ENCODE results near the gene PIAS1. TPM values are rescaled to one million over a fixed set of nuclear protein-coding genes. Genes with fewer than 3 reads are reported as not detected.
"Not testable (repeated sequence)": the region's sequence is repeated elsewhere in the genome, so short reads cannot be mapped to it uniquely, and the experiment has no call there.

PIAS1 gene
- total RNA-seq, 2 donors from 2014 or later = 43.3 to 48.1 TPM

DNA sequence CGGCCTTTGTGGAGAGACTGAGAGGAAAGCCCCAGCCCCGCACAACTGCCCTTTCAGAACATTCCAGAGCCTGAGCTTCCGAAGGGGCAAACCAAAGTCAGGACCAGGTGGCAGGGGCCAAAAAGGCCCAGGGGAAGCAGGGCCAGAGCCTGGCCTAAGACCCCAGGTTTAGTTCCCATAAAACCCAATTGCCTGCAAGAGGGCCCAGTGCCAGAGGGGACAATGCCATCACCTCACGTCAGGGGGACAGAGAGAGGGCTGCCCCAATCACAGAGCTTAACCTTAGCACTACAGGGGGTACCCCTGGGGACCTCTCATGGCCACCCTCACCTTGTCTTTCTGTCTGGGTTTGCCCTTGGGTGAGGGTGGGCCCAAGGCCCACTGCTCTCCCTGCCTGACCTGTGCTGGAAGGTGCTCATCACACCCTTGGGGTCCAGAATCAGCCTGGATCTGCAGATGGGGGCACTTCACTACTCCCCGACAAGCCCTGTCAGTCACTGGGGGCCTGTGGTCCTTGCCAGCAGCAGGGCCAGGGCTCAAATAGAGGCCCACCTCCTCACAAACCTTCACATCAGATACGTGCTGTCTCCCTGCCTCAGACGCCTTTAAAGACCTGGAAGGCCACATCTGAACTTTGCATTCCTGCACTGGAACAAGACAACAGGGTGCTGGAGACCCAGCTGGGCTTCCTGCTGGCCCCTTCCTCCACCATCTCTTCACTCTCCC is 147.2 kb downstream of the PIAS1 start:
- Mint-ChIP-seq H3K27ac (no peak overlapping the region), H3K9me3 (no peaks in the 10 kb centered on the region), H3K27me3 (ENCODE audit: low read depth) (no peaks in the 10 kb centered on the region), H3K4me1 (ENCODE audit: low read depth) (no peaks in the 10 kb centered on the region), H3K36me3 (ENCODE audit: insufficient read depth in 2 of 2) (no peaks in the 10 kb centered on the region), H3K4me3 (no peak overlapping the region)
- DNase-seq (no peak), ATAC-seq (replicated peaks in 1 of 2) (peak in 1 of 2 donors; percentile 24)

DNA sequence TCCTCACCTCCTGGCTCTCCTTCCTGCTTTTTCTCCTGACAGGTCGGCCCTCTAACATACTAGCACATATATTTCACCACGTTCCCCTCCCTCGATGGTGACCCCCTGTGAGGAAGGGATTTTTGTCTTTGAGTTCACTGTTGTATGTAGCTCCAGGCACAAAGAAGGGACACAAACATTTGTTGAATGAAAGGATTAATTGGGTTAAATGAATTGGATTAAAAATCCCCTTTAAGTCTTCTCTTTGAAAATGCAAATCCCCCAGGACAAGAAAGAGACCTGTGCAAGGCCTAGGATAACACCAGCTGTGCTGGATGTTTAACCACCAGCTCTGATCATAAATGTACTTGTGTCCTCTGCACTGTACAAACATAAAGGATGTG is 147.8 kb downstream of the PIAS1 start:
- H3K9me3 Mint-ChIP-seq = no peaks in the 10 kb centered on the region
- no peaks in the 10 kb centered on the region for H3K36me3 Mint-ChIP-seq (ENCODE audit: insufficient read depth in 2 of 2)
- no peaks in the 10 kb centered on the region for H3K27me3 Mint-ChIP-seq (ENCODE audit: low read depth)
- no peak overlapping the region for H3K27ac Mint-ChIP-seq
- DNase-seq (no peak), ATAC-seq (replicated peaks in 1 of 2) (no peak)
- H3K4me1 Mint-ChIP-seq (ENCODE audit: low read depth) = no peaks in the 10 kb centered on the region
- no peak overlapping the region for H3K4me3 Mint-ChIP-seq

DNA sequence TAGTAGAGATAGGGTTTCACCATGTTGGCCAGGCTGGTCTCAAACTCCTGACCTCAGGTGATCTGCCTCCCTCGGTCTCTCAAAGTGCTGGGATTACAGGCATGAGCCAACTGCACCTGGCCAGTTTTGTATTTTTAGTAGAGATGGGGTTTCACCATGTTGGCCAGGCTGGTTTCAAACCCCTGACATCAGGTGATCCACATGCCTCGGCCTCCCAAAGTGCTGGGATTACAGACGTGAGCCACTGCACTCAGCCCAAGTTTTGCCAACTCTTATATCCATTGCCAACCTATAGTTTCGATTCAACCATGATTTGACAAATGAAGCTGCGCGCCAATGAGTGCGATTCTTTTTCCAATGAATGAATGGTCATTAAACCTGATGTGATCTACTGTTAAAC is 148.9 kb downstream of the PIAS1 start:
- H3K27ac Mint-ChIP-seq; ATAC-seq (replicated peaks in 1 of 2); DNase-seq; H3K4me1 Mint-ChIP-seq (ENCODE audit: low read depth); H3K9me3 Mint-ChIP-seq; H3K36me3 Mint-ChIP-seq (ENCODE audit: insufficient read depth in 2 of 2); H3K27me3 Mint-ChIP-seq (ENCODE audit: low read depth); H3K4me3 Mint-ChIP-seq: not testable (repeated sequence)

DNA sequence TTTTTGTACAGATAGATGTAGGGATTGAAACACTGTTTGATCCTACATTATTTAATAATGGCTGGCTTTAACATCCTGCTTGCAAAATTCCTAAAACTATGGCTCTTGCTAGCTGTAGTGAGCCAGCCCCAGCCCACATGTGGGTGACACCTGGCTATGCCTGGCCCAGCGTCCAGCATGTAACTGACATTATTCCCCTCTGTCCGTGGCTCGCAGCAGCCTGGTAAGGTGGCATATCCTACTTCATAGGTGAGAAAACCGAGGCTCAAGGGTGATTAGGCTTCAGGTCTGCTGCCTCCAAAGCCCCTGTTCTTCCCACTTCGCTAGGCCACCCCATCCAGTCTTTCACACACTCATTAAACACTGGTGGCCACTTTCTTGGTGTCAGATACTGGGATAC is 149.4 kb downstream of the PIAS1 start:
- no peaks in the 10 kb centered on the region for H3K27me3 Mint-ChIP-seq (ENCODE audit: low read depth)
- peaks cover 6% of the 10 kb centered on the region for H3K4me1 Mint-ChIP-seq (ENCODE audit: low read depth)
- H3K36me3 Mint-ChIP-seq (ENCODE audit: insufficient read depth in 2 of 2) = no peaks in the 10 kb centered on the region
- no peaks in the 10 kb centered on the region for H3K9me3 Mint-ChIP-seq
- no peak overlapping the region for H3K4me3 Mint-ChIP-seq
- no peak for DNase-seq
- ATAC-seq (replicated peaks in 1 of 2) = no peak
- H3K27ac Mint-ChIP-seq = no peak overlapping the region

DNA sequence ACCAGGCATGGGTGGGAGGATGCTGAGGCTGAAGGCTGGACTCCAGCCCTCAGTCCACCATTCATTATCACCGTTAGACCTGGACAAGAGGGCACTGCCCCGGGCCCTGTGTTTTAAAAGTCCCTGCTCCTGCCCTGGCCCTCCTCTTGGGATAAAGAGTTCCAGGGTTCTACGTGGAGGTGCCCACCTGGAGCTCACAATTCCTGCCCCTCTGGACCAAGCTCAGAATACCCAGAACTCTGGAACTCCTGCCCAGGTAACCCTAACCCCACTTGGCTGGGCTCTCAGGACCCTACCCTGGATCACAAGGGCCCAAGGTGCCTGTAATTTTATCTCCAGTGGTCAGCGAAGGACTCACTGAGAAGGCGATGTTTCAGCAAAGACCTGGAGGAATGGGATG is 149.8 kb downstream of the PIAS1 start:
- no peaks in the 10 kb centered on the region for H3K27me3 Mint-ChIP-seq (ENCODE audit: low read depth)
- H3K36me3 Mint-ChIP-seq (ENCODE audit: insufficient read depth in 2 of 2) = no peaks in the 10 kb centered on the region
- no peak overlapping the region for H3K27ac Mint-ChIP-seq

DNA sequence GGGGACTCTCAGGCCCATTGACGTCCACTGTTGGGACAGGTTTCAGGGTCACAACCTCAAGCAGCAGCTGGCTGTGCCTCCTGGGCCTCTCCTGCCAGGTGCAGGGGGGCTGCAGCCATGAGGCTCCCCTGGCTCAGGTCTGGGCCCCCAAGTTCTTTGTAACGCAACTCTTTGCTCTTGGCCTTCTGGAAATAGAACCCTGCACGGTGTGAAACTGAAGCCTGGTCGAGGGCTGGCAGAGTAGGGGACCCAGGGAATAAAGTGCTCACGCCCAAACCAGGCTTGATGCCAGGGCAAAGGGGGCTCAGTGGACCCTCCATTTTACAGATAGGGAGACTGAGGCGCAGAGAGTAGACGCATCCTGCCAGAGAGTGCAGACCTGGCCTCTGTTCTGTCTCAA is 150.2 kb downstream of the PIAS1 start:
- no peaks in the 10 kb centered on the region for H3K9me3 Mint-ChIP-seq
- H3K4me3 Mint-ChIP-seq = no peak overlapping the region
- no peak for ATAC-seq (replicated peaks in 1 of 2)
- no peaks in the 10 kb centered on the region for H3K36me3 Mint-ChIP-seq (ENCODE audit: insufficient read depth in 2 of 2)
- no peaks in the 10 kb centered on the region for H3K27me3 Mint-ChIP-seq (ENCODE audit: low read depth)
- no peak for DNase-seq
- H3K27ac Mint-ChIP-seq = no peak overlapping the region
- peaks cover 13% of the 10 kb centered on the region for H3K4me1 Mint-ChIP-seq (ENCODE audit: low read depth)

More for the DNA sequence above, 149.8 kb downstream of the PIAS1 start:
- Mint-ChIP-seq H3K4me1 (ENCODE audit: low read depth) (peaks cover 11% of the 10 kb centered on the region), H3K4me3 (no peak overlapping the region), H3K9me3 (no peaks in the 10 kb centered on the region)
- no peak for DNase-seq
- ATAC-seq (replicated peaks in 1 of 2) = no peak

DNA sequence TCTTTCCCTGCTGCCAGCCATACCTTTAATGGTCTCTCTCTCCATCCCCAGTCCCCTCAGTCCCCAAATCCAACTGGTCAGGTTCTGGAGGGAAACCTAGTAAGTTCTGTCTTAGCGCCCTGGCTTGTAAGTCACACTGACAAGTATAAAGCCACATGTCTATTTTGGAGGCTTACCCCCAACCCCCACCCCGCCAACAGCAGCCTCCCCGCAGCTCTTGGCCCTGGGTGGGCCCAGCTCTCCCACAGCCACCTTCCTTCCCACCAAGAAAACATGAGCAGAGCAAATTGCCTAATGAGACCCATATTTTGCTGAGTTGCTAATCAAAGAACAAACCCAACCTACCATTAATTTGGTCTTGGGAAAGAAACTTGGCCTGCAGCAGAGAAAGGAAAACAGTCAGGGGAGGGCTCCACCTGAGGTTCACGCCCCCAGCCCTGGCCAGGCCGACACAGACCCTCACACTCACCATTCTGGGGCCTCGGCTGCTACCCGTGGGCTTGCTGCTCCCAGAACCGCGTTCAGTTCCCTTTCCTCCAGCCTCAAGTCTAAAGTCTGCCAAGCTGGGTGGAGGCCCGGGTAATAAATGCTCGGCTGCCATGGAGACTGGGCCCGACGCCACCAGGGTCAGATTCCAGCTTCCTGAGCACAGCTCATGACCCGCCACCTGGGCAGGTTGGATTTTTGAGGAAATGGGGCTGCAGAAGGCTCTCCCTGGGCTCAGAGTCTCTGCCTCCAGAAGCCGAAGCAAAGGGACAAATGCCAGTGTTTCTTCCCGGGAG is 150.9 kb downstream of the PIAS1 start, which contains the start of gene CALML4:
Gene CALML4 (minus strand): TSS at position 557 of the 782 bp plus-strand sequence. CDS start 85 bp downstream, at position 472.
- Mint-ChIP-seq H3K27me3 (ENCODE audit: low read depth) (no peaks in the 10 kb centered on the region), H3K4me3 (peak within 1 kb of the TSS in 1 of 2 donors; percentile 43), H3K4me1 (ENCODE audit: low read depth) (peaks cover 19% of the 10 kb centered on the region), H3K27ac (no peak within 1 kb of the TSS), H3K36me3 (ENCODE audit: insufficient read depth in 2 of 2) (no peaks in the 10 kb centered on the region), H3K9me3 (no peaks in the 10 kb centered on the region)
- DNase-seq (no peak), ATAC-seq (replicated peaks in 1 of 2) (no peak)

DNA sequence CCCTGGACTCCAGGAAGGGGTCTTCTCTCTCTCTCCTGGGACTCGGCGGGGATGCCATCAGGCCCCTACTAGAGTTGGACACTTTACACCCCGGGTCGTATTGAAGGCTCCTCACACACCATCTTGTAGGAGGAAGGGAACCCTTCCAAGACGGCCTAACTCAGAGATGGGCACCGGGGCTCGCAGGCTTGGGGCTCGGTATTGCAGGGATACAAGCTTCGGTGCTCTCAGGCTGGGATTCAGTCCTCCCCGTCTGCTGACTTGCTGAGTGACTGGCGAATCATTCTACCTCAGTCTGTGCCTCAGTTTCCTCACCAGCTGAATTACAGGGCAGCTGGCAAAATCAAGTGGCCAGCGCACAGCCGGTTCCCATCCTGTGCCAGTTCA is 151.4 kb downstream of the PIAS1 start:
- no peak for ATAC-seq (replicated peaks in 1 of 2)
- Mint-ChIP-seq H3K4me3 (no peak overlapping the region), H3K9me3 (no peaks in the 10 kb centered on the region), H3K27me3 (ENCODE audit: low read depth) (no peaks in the 10 kb centered on the region), H3K36me3 (ENCODE audit: insufficient read depth in 2 of 2) (no peaks in the 10 kb centered on the region), H3K27ac (no peak overlapping the region), H3K4me1 (ENCODE audit: low read depth) (peaks cover 24% of the 10 kb centered on the region)
- no peak for DNase-seq

DNA sequence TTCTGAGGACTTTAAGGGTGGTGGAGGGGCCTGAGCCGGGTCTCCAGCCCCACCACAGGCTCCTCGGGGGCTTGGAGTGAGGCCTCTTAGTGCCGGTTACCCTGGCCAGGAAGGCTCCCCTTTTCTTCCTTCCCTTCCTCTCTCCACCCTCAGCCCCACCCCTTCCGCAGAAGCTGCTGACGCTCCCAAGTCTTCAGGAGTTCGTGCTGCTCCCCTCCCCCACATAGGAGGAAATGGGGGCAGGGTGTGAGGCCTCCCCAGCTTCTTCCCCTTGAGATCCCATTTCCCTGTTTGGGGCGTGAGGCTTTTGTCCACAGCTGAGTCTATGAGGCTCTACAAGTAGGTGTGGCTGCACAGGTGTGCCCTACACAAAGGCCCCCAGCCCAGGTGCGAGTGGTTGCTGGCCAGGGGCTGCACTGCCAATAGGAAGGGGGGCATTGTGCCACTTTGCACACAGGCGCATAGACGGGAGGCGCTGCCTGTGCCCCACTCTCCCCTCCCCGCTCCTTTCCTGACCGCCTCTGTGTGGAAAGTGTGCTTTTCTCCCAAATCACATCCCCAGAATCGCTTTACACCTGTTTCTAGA is 151.9 kb downstream of the PIAS1 start:
- Mint-ChIP-seq H3K9me3 (no peaks in the 10 kb centered on the region), H3K4me1 (ENCODE audit: low read depth) (peaks cover 24% of the 10 kb centered on the region), H3K27me3 (ENCODE audit: low read depth) (no peaks in the 10 kb centered on the region), H3K4me3 (peak overlapping the region in 1 of 2 donors; percentile 43), H3K36me3 (ENCODE audit: insufficient read depth in 2 of 2) (no peaks in the 10 kb centered on the region), H3K27ac (no peak overlapping the region)
- DNase-seq = no peak
- no peak for ATAC-seq (replicated peaks in 1 of 2)

DNA sequence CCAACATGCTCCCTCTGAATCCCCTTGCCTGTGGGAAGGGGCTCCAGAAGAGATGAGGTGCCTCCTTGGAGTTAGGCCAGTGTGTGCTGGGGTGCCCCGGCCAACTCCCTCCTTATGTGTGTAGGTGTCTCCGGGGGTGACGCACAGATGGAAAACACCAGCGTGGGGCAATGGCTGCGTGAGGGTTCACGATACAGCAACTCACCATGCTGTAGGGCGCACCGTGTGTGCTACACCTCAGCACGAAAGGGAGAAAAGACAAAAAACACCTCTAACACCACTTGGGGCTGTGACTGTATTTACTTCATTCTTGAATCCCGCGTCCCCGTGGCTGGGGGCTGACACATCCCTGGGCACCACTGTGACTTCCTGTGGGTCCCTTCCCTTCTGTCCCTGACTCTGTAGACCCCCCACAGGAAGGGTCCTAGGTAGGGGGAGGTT is 152.6 kb downstream of the PIAS1 start:
- H3K9me3 Mint-ChIP-seq = no peaks in the 10 kb centered on the region
- no peak for DNase-seq
- no peaks in the 10 kb centered on the region for H3K27me3 Mint-ChIP-seq (ENCODE audit: low read depth)
- peaks cover 24% of the 10 kb centered on the region for H3K4me1 Mint-ChIP-seq (ENCODE audit: low read depth)
- H3K4me3 Mint-ChIP-seq = no peak overlapping the region
- H3K27ac Mint-ChIP-seq = no peak overlapping the region
- no peaks in the 10 kb centered on the region for H3K36me3 Mint-ChIP-seq (ENCODE audit: insufficient read depth in 2 of 2)
- ATAC-seq (replicated peaks in 1 of 2) = no peak

DNA sequence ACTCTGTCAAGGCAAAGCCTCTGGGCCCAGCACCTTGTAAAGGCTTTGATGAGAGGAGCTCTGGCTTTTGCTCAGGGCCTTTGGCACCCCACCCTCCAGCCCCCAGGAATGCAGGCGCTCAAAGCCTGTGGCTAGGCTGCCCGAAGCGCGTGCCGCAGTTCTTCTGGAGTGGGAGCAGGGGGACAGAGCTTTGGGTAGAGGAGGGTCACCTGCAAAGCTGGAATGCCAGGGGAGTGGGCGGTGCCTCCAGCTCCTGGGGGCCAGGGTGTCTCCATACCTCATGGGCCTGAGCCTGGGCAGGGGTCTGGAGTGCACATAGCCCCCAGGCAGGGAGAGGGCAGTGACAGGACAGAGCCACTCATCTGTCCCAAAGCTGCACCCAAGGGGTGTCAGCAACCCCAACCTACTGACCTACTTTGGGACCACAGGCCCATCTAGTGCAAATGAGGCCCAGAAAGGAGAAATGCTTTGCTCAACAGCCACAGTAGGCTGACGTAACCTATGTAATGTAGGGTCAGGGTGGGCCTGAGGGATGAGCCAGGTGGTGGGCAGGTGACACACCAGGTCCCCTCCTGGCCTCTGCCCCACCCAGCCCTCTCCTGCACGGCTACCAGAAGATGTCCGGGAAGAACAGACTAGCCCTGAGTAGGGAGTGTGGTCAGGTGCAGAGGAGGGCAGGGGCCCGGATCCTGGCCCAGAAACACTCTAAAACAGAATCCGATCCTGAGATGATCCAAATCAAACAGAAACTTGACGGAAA is 153.2 kb downstream of the PIAS1 start:
- ATAC-seq (replicated peaks in 1 of 2) = no peak
- H3K36me3 Mint-ChIP-seq (ENCODE audit: insufficient read depth in 2 of 2) = no peaks in the 10 kb centered on the region
- no peaks in the 10 kb centered on the region for H3K9me3 Mint-ChIP-seq
- H3K27ac Mint-ChIP-seq = no peak overlapping the region
- peaks cover 24% of the 10 kb centered on the region for H3K4me1 Mint-ChIP-seq (ENCODE audit: low read depth)
- no peak for DNase-seq
- no peak overlapping the region for H3K4me3 Mint-ChIP-seq
- no peaks in the 10 kb centered on the region for H3K27me3 Mint-ChIP-seq (ENCODE audit: low read depth)

DNA sequence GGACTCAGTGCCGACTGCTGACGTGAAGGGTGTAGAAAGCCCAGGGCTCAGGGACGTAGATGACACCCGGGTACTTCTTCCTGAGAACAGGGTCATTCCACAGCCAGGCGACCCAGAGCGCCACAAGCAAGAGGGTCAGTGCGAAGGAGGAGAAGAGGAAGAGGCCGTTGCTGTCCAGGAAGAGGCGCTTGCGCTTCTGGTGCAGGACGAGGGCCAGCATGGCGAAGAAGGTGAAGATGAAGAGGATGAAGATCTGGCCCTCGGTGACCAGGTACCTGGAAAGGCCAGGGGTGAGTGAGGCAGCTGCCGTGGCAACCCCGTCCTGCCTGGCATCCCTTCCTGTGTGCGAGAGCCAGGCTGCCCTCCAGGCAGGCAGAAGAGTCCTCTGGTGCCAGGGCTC is 154.0 kb downstream of the PIAS1 start:
- H3K27ac Mint-ChIP-seq = peak overlapping the region; percentile 14
- DNase-seq (no peak), ATAC-seq (replicated peaks in 1 of 2) (no peak)
- peak overlapping the region in 1 of 2 donors; percentile 55 for H3K4me3 Mint-ChIP-seq
- H3K9me3 Mint-ChIP-seq = no peaks in the 10 kb centered on the region
- H3K4me1 Mint-ChIP-seq (ENCODE audit: low read depth) = peaks cover 24% of the 10 kb centered on the region
- no peaks in the 10 kb centered on the region for H3K36me3 Mint-ChIP-seq (ENCODE audit: insufficient read depth in 2 of 2)
- H3K27me3 Mint-ChIP-seq (ENCODE audit: low read depth) = no peaks in the 10 kb centered on the region

Measured in activated T-cell treated with anti-CD3 and anti-CD28 coated beads, Interleukin-2, amount 50 U/mL, for 72 hours (primary cell).